MCF 10A (cell line): Measurements from ENCODE around the gene ZNF354B. TPM values are rescaled to one million over a fixed set of nuclear protein-coding genes. Genes with fewer than 3 reads are reported as not detected.
"Not testable (repeated sequence)": the region's sequence is repeated elsewhere in the genome, so short reads cannot be mapped to it uniquely, and the experiment has no call there.

Experiments
- BruUV-seq: library from RNA; stranded (reverse); fragments of 400-500 nt; replicated peaks from 2 replicates; lab custom pipeline; 2021; lab: Mats Ljungman, UMichigan
- CTCF ChIA-PET: fragments of 300-600 bp; sonication (Branson Sonifier 250); formaldehyde crosslinking; extraction: SDS; loops from one replicate; lab custom pipeline; 2021; ENCODE audit warnings: antibody characterized with exemption, inconsistent platforms; lab: Yijun Ruan, JAX
- POLR2A ChIA-PET: fragments of 300-600, 350-650 bp; sonication (Branson Sonifier 250); formaldehyde crosslinking; extraction: SDS; loops from one replicate; lab custom pipeline; 2020; ENCODE audit warnings: antibody characterized with exemption, inconsistent platforms; lab: Yijun Ruan, JAX
- DNase-seq: peaks from one replicate; pipeline ENCODE4 v3.0.0-alpha.2; 2018; ENCODE audit not compliant: unreplicated experiment
- H3K27ac Mint-ChIP-seq: one replicate; pipeline ENCODE4 v1.8.0; 2022; ENCODE audit warnings: mild to moderate bottlenecking, low read depth, mixed read lengths; ENCODE audit not compliant: unreplicated experiment
- H3K27me3 Mint-ChIP-seq: one replicate; pipeline ENCODE4 v1.8.0; 2022; ENCODE audit warnings: mixed read lengths; ENCODE audit not compliant: insufficient read depth, unreplicated experiment
- H3K36me3 Mint-ChIP-seq: one replicate; pipeline ENCODE4 v1.8.0; 2022; ENCODE audit warnings: mild to moderate bottlenecking, moderate library complexity, mixed read lengths; ENCODE audit not compliant: insufficient read depth, unreplicated experiment
- H3K4me1 Mint-ChIP-seq: one replicate; pipeline ENCODE4 v1.8.0; 2022; ENCODE audit warnings: mixed read lengths; ENCODE audit not compliant: insufficient read depth, unreplicated experiment
- H3K4me3 Mint-ChIP-seq: one replicate; pipeline ENCODE4 v1.8.0; 2022; ENCODE audit warnings: mild to moderate bottlenecking, moderate library complexity, mixed read lengths; ENCODE audit not compliant: unreplicated experiment
- H3K9me3 Mint-ChIP-seq: one replicate; pipeline ENCODE4 v1.8.0; 2022; ENCODE audit warnings: mixed read lengths; ENCODE audit not compliant: unreplicated experiment
- intact Hi-C: fragments of 100-400 bp; cut with micrococcal nuclease; formaldehyde crosslinking; loops from 2 replicates; pipeline ENCODE4 v1.14.1; 2022
- total RNA-seq: library from RNA; stranded (reverse); gene quantifications from 2 replicates; pipeline ENCODE4 v1.2.3, GENCODE V29; 2022
- TF ChIP-seq, protein P1 (sequence below): fragments of 200-600 bp; IDR thresholded peaks from one replicate; pipeline ENCODE4 v1.8.0; 2022; ENCODE audit warnings: antibody characterized with exemption, mild to moderate bottlenecking; ENCODE audit not compliant: unreplicated experiment

The ZNF354B gene
- total RNA-seq, 1 experiment from 2014 or later, result 24.4 TPM

GRCh38 chr5:178831049-178831448 lies 28.7 kb upstream of the ZNF354B start:
- no peak overlapping the region for H3K4me3 Mint-ChIP-seq
- H3K9me3 Mint-ChIP-seq, result no peaks in the 10 kb centered on the region
- POLR2A ChIA-PET, result interaction anchor here (6.2 kb wide), 1 partner anchor 43 kb away, joined by 116 read pairs; no protein-coding TSS in a partner anchor
- H3K4me1 Mint-ChIP-seq, result peaks cover 17% of the 10 kb centered on the region
- DNase-seq, result no peak
- H3K27me3 Mint-ChIP-seq, result no peaks in the 10 kb centered on the region
- TF ChIP-seq, protein P1, sequence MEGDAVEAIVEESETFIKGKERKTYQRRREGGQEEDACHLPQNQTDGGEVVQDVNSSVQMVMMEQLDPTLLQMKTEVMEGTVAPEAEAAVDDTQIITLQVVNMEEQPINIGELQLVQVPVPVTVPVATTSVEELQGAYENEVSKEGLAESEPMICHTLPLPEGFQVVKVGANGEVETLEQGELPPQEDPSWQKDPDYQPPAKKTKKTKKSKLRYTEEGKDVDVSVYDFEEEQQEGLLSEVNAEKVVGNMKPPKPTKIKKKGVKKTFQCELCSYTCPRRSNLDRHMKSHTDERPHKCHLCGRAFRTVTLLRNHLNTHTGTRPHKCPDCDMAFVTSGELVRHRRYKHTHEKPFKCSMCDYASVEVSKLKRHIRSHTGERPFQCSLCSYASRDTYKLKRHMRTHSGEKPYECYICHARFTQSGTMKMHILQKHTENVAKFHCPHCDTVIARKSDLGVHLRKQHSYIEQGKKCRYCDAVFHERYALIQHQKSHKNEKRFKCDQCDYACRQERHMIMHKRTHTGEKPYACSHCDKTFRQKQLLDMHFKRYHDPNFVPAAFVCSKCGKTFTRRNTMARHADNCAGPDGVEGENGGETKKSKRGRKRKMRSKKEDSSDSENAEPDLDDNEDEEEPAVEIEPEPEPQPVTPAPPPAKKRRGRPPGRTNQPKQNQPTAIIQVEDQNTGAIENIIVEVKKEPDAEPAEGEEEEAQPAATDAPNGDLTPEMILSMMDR, result no peak
- intact Hi-C loops, result no loop called here
- no peaks in the 10 kb centered on the region for H3K36me3 Mint-ChIP-seq
- CTCF ChIA-PET, result interaction anchor here (0.7 to 3.5 kb wide), 5 partner anchors 11 to 208 kb away, joined by 3 to 16 read pairs (median 4); partner anchors contain the start of gene ZNF354A
- BruUV-seq, result no TSS peak
- no peak overlapping the region for H3K27ac Mint-ChIP-seq

GRCh38 chr5:178832618-178833201 lies 27.0 kb upstream of the ZNF354B start:
- Mint-ChIP-seq H3K27me3 (no peaks in the 10 kb centered on the region), H3K4me1 (peaks cover 6% of the 10 kb centered on the region), H3K36me3 (no peaks in the 10 kb centered on the region), H3K9me3 (no peaks in the 10 kb centered on the region), H3K27ac (no peak overlapping the region), H3K4me3 (no peak overlapping the region)
- TF ChIP-seq, protein P1, result no peak
- POLR2A ChIA-PET, result no interaction called here
- DNase-seq, result no peak
- no TSS peak for BruUV-seq
- intact Hi-C loops, result no loop called here
- CTCF ChIA-PET, result interaction anchor here (0.5 to 1.6 kb wide), 4 partner anchors 13 to 102 kb away, joined by 3 to 5 read pairs (median 3); partner anchors contain the start of gene ZNF354A

DNA sequence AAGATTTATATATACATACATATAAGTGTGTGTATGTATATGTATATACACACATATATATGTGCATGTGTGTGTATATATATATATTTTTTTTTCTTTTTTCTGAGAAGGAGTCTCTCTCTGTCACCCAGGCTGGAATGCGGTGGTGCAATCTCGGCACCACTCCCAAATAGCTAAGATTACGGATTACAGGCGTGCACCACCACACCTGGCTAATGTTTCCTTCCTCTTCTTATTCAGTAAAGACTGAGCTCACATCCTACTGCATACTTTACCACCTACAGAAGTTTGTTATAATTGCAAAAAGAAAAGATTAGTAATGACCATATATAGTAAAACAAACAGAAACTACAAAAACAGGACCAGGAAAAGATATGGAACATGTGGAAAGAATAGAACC lies 23.1 kb upstream of the ZNF354B start:
- CTCF ChIA-PET, result interaction anchor here (0.6 to 5.0 kb wide), 9 partner anchors 9 to 1234 kb away, joined by 3 to 51 read pairs (median 3); partner anchors contain the start of gene ZNF354A
- Mint-ChIP-seq H3K9me3 (no peaks in the 10 kb centered on the region), H3K27me3 (no peaks in the 10 kb centered on the region), H3K4me1 (peaks cover 5% of the 10 kb centered on the region), H3K27ac (no peak overlapping the region), H3K36me3 (no peaks in the 10 kb centered on the region), H3K4me3 (no peak overlapping the region)
- POLR2A ChIA-PET, result interaction anchor here (0.6 to 4.9 kb wide), 7 partner anchors 10 to 657 kb away, joined by 3 to 19 read pairs (median 4); no protein-coding TSS in a partner anchor
- TF ChIP-seq, protein P1, result no peak
- no peak for DNase-seq
- intact Hi-C loops, result loop anchor here (5.0 kb wide), 4 partner anchors 44 to 374 kb away; partner anchors contain the start of gene CLK4
- BruUV-seq, result no TSS peak

DNA sequence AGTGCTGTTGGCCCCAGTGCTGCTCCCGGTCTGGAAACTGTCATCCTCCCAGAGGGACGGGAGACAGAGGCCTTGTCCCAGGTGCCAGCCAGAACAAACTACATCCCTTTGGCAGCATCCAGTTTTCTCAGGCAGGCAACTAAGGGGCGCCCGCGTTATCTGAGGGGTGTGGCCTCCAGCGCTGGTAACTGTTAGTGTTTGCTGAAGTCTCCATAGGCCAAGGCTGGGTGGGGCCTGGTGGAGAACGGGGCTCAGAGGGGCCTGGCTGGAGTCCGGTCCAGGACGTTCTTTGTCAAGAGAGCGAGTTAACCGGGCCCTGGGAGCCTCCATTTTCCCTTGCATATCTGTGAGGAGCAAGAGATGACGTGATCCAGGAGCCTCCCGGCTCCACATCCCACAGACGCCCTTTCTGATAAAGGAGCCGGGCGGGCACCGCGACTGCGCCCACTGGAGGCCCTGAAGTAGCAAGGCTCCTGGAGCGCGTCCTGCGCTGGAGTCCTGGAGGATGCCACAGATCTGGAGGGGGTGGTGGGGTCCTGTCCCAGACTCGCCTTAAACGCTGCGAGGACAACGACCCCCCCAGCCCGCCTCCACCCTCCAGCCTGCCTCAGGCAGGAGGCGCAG lies 20.9 kb upstream of the ZNF354B start:
- H3K27ac Mint-ChIP-seq, H3K4me1 Mint-ChIP-seq, H3K27me3 Mint-ChIP-seq, H3K4me3 Mint-ChIP-seq, BruUV-seq, H3K36me3 Mint-ChIP-seq, DNase-seq, H3K9me3 Mint-ChIP-seq: not testable (repeated sequence)
- intact Hi-C loops, result loop anchor here (1.0 to 5.0 kb wide), 7 partner anchors 47 to 655 kb away; partner anchors contain the start of genes CLK4 and ZNF354A
- POLR2A ChIA-PET, result interaction anchor here (1.0 to 4.9 kb wide), 4 partner anchors 13 to 108 kb away, joined by 5 to 19 read pairs (median 6); partner anchors contain the start of gene ZNF354A
- CTCF ChIA-PET, result interaction anchor here (0.5 to 5.0 kb wide), 18 partner anchors 10 to 655 kb away, joined by 3 to 51 read pairs (median 4); partner anchors contain the start of gene ZNF354A
